Stimulated activated CD4-positive, alpha-beta T cell treated with anti-CD3 and anti-CD28 coated beads, Interleukin-15, amount 100 ng/mL, for 24 hours (primary cell): ENCODE data around the gene TMEM119.
A peak's percentile ranks its signal among the peaks of the same experiment; 100 is the strongest.
"Not testable (repeated sequence)": the region's sequence is repeated elsewhere in the genome, so short reads cannot be mapped to it uniquely, and the experiment has no call there.

Source experiments
- DNase-seq: peaks from one replicate; pipeline ENCODE4 v3.0.0-alpha.2; 2020

TMEM119 gene

DNA sequence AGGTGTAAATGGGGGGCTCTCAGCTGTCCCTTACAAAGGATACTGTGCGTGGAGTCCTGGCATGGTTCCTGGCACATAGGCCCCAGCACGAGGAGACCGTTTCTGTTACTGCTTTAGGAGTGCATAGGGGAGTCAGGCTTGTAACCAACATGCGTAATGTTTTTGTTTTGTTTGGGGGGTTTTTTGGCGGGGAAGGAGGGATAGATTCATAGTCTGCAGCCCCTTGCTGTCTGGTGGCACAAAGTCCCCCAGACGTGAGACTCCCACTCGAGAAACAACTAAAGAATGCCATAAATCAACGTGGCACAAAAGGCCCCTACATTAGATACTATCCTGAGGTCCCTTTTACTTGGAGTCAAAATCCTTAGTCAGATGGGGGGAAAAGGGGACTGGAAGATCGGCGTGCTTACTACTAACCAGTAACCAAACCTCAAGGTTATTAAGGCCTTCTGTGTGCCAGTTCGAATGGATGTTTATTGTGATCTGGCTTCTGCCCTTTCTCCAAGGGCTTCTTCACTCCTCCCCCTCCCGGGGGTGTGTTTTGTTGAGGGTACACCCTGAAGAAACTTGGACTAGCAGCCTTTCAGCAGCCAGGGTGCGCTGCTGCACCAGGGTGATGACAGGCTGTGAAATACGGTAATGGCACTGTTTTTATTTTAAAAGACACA lies 34.6 kb downstream of the TMEM119 start:
- DNase-seq = peak; percentile 94

DNA sequence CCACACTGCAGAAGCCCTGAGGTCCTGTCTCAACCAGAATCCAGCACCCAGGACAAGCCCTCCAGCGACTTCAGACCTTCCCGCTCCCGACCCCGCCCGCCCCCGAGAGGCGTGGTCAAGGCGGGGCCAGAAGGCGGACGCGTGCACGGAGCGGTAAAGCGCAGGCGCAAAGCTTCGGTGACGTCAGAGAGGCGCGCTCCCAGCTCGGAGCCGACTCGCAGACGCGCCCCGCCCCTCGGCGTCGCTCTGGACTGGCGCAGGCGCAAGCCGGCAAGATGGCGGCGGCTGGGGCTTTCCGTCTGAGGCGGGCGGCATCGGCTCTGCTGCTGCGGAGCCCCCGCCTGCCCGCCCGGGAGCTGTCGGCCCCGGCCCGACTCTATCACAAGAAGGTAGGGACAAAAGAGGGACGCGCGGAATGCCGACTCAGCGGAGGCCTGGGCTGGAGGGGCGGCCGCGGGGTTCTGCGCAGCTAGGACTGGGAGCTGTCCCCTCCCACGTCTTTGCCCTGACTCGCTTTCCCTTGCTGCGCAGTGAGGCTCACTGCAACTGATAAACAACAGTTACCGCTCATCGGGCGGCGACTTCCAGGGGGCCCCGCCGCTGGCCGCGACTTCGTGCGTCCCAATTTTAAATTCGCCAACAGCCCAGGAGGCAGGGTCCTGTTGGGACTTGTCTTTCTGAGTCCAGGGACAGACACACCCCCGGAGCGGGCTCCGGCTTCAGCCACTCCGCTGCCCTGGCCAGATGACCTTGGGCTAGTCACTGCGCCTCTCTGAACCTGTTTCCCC lies 35.3 kb downstream of the TMEM119 start, which contains the start of gene ISCU:
ISCU (plus strand) TSS at position 249 of the 788 bp plus-strand sequence; CDS start at position 276, 27 bp downstream.
- peak; percentile 99 for DNase-seq

DNA sequence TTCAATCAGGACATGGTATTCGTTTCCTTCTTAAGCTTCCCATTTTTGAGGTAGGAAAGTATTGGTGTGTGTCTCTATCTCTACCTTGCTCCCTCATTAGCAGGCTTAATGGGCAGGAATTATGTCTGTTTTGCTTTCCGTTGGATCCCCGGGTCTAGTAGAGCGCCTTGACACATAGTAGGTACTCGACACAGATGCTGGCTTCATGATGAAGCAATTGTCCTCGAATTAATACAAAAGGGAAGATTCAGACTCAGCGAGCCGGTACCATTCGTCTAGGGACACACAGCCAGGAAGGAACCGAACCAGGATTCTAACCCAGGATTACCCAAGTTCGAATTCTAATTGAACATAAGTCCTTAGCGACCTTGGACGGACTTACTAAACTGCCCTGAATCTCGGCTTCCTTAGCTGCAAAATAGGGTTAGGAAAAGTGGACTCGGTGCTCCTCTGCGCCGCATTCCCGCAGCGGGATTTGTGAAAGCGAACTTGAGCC lies 36.0 kb downstream of the TMEM119 start:
- DNase-seq = peak; percentile 19

DNA sequence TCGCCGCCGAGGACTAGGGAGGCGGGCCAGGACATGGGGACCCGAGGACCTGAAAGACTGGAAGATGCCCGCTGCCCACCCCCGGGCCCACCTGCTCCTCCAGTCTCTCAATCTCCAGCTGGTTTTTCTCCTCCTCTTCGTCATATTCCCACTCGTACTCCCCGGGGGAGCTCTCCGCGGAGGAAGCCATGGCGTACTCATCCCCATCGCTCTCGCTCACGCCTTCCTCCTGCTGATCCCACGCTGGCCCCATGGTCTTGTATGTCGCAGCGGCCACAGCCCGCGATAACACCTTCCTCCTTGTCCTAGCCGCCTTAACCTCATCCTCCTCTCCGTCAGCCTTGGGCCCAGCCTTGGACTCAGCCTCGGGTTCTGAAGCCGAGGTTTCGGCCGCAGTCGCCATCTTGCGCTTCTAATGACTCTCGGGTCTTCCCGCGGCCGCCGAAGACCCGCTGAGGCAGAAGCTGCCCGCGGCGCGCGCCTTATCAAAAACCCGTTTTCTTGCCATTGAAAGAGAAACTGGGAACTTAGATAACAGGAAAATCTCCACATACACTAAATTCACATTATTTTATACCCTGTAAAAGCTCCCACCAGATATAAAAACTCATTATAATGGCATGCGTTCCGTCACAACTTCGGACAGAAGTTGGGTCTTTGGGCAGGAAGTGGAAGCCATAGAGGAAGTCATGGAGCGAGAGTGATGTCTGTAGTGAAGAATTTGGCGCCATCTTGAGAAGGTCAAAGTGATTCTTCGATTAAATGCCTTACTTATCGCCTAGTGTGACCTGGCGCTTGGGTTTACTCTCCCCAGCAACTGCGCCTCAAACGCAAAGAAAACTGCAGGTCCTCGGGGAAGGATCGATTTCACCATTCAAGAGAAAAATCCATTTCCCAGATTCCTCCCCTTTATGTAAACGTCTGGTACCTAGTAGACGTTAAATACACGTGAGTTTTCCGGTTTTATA lies 36.8 kb downstream of the TMEM119 start, which contains the start of gene SART3:
SART3 (minus strand) TSS at position 422 of the 968 bp plus-strand sequence; CDS start at position 403, 19 bp downstream.
- peak; percentile 87 for DNase-seq

DNA sequence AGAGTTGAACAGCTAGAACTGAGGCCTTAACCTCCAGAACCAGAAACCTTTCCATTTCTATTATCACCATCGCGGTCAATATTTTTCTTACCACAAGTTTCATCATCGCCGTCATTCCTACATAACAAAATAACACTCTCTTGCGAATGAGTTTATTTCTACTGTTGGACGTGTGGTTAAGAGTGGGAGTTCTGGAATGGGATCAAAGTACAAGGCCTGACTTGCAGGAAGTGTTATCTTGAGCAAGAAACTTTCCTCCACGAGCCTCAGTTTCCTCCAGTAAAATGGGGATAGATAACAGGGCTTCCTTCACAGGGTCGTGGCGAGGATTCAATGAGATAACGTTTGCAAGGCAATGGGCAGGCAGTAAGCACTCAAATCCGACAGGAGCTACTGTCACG lies 37.6 kb downstream of the TMEM119 start:
- DNase-seq = no peak

DNA sequence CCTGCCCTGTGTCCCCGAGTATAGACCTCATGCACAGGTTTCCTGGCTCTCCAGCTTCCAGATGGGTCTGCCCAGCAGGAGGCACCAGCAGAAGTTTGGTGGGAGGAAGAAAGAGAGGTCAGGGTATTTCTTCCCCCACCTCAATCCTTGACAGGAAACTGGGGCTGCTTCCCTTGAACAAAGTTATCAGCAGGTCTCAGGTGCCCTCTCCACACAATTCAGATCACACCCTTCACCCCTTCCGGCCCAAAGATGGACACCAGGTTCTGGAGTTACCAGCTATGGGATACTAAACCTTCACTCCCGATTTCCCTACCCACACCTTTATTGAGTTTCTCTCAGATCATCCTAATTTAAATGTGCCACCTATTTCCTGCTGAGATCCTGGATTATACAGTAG lies 38.1 kb downstream of the TMEM119 start:
- no peak for DNase-seq

DNA sequence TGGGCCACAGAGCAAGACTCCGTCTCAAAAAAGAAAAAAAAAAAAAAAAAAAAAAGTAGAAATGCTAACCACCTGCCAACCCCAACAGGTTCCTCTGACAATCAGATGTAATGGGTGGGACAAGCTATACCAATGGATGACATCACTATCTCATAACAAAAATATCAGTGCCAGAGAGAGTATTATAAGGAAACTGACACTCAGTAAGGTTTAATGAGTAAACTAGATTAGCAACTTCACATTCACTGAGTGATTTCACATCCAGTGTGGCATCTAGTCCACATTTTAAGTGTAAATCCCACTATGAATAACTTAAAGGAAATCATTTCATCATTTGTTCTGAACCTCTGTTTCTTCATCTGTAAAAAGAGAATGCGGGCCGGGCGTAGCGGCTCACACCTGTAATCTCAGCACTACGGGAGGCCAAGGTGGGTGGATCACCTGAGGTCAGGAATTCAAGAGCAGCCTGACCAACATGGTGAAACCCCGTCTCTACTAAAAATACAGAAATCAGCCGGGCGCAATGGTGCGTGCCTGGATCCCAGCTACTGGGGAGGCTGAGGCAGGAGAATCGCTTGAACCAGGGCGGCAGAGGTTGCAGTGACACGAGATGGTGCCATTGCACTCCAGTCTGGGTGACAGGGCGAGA lies 38.8 kb downstream of the TMEM119 start:
- DNase-seq = peak; percentile 30

DNA sequence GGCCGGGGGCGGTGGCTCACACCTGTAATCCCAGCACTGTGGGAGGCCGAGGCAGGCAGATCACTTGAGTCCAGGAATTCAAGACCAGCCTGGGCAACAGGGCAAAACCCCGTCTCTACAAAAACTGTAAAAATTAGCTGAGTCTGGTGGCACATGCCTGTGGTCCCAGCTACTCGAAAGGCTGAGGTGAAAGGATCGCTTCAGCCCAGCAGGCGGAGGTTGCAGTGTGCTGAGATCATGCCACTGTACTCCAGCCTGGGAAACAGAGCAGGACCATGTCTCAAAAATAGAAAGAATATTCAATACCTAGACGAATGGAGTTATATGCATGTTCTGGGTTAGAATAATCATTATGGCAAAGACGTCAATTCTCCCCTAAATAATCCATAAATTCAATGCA lies 42.5 kb downstream of the TMEM119 start:
- DNase-seq = not testable (repeated sequence)

DNA sequence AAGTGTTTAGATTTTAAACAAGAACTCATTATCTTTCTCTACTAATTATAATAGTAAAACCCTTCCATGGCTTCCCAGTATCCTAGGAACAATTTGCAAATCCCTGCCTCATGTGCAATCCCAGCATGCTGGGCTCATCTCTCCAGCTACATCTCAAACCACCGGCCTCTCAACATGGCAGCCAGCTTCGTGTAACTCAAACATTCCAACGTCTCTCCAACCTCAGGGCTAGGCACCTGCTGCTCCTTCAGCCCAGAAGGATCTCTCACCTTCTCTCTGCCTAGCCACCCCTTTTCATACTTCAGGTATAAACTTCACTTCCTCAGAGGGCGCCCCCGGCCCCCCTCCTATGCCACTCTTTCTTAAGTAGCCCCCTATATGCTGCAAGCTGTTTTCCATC lies 44.1 kb downstream of the TMEM119 start:
- DNase-seq = no peak

DNA sequence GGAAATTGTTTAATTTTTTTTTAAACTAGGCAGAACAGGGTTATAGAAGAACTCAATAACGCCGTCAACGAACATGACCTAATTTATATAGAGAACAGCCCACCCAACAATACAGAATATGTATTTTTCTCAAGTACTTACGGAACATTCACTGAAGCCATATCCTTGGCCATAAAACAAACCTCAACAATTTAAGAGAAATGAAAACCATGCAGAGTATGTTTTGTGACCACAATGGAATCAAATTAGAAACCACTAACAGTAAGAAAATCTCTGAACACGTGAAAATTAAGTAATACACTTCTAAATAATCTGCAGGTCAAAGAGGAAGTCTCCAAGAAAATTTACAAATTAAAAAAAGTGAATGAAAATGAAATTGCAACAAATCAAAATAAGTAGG lies 46.3 kb downstream of the TMEM119 start:
- no peak for DNase-seq

DNA sequence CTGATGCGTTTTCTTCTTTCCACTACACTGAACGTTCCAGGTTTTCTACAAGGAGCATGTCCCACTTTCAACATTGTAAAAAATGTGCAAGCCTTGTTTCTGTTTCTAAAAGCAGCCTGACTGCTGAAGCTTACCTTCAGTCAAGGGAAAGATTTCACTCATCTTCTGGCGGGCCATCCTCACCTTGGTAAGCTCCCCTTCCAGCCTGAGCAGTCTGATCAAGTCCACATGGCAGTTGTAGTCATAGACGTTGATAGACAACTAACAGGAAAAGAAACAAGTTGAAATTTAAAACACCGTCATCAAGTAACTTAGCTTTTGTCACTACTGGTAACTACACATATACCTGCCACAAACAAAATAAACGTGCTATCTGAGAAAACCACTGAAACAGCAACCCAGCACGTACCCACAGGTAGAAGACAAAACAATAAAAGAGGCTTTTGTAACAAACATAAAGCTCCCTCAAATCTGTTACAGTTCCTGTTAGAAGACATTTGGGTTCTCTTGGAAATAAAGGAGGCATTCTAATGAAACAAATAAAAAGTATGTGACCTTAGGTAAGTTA lies 48.8 kb downstream of the TMEM119 start:
- DNase-seq = no peak

DNA sequence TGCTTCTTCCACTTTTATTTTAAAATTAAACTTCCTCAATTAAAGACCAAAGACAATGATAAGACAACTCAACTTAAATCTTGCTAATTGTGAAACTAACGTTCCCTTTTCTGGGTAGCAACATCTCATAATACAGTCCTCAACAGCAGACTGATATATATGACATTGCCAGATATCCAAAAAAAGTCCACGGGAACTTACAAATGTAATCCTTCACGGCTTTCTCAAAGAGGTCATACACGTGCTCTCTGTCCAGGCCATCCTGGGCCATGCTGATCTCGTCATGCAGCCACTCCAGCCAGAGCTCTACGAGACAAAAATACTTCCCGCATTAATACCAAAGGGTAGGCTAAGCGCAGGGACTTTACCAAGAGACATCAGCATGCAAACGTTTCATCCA lies 50.2 kb downstream of the TMEM119 start:
- DNase-seq = no peak

DNA sequence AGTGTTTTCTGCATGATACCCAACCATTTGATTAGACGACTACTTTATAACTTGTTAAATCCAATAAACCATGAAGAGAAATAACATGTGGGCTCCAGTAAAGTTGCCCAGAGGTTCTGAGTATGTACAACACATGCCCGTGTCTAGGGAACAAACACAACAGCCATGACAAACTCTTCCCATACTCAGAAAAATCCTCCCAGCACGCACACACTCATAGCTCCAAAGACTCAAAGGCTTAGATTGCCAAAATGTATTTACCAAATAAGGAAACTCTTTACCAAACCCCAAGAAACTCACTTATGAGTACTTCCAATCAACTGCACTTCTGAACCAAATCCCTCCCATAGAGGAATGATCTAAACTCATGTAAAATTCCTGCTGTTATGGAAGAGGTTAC lies 54.2 kb downstream of the TMEM119 start:
- DNase-seq = no peak

DNA sequence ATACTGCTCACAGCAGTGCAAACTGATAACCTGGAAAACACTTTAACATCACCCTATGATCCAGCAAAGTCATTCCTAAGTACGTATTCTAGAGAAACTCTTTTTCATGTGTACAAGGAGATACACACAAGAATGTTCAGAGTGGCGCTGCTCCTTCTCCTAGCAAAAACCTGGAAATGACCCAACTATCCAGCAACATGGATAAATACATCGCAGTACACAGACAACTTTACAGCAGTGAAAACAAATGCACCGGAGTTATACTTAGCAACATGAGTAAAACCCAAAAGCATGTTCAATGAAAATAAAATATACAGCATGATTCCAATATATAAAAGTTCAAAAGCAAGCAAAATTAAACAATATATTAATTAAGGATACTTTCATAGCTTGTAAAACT lies 55.6 kb downstream of the TMEM119 start:
- DNase-seq = no peak
